WTC11 (cell line): ENCODE data around the gene MEGF8.

Source experiments
- ATF1 ChIP-seq: sonication (generic); formaldehyde crosslinking; IDR thresholded peaks from 2 replicates; pipeline ENCODE4 v1.8.1; 2023; ENCODE audit warnings: mild to moderate bottlenecking, moderate library complexity, missing genetic modification reagents
- CREB1 ChIP-seq: sonication (generic); formaldehyde crosslinking; IDR thresholded peaks from 2 replicates; pipeline ENCODE4 v1.8.0; 2023; ENCODE audit warnings: mild to moderate bottlenecking, missing genetic modification reagents
- ELF4 ChIP-seq: sonication (generic); formaldehyde crosslinking; IDR thresholded peaks from 2 replicates; pipeline ENCODE4 v1.8.1; 2022; ENCODE audit warnings: low read depth, mild to moderate bottlenecking, moderate library complexity, missing genetic modification reagents
- NR3C1 ChIP-seq: sonication (generic); formaldehyde crosslinking; conservative IDR thresholded peaks from 2 replicates; pipeline ENCODE4 v1.8.1; 2023; ENCODE audit warnings: low read depth, mild to moderate bottlenecking, missing genetic modification reagents
- SP1 ChIP-seq: sonication (generic); formaldehyde crosslinking; conservative IDR thresholded peaks from 2 replicates; pipeline ENCODE4 v1.8.1; 2022; ENCODE audit warnings: missing genetic modification reagents
- ZNF121 ChIP-seq: sonication (generic); formaldehyde crosslinking; IDR thresholded peaks from 2 replicates; pipeline ENCODE4 v1.8.0; 2023; ENCODE audit warnings: missing genetic modification reagents
- TF ChIP-seq, protein P1 (sequence below): fragments of 200-600 bp; IDR thresholded peaks from 2 replicates; pipeline ENCODE4 v1.8.0; 2022; ENCODE audit warnings: antibody characterized with exemption
- TF ChIP-seq, protein P2 (sequence below): fragments of 250-450 bp; sonication (Bioruptor Pico); IDR thresholded peaks from 2 replicates; pipeline ENCODE4 v1.9.0; 2021; ENCODE audit warnings: mild to moderate bottlenecking
- TF ChIP-seq, protein P3 (sequence below): sonication (generic); formaldehyde crosslinking; IDR thresholded peaks from 2 replicates; pipeline ENCODE4 v1.8.0; 2022; ENCODE audit warnings: mild to moderate bottlenecking, missing genetic modification reagents
- TF ChIP-seq, protein P4 (sequence below): sonication (generic); formaldehyde crosslinking; IDR thresholded peaks from 2 replicates; pipeline ENCODE4 v1.8.0; 2022; ENCODE audit warnings: mild to moderate bottlenecking, missing genetic modification reagents
- TF ChIP-seq, protein P5 (sequence below): sonication (generic); formaldehyde crosslinking; IDR thresholded peaks from 2 replicates; pipeline ENCODE4 v1.8.1; 2023; ENCODE audit warnings: mild to moderate bottlenecking, missing genetic modification reagents
- TF ChIP-seq, protein P6 (sequence below): sonication (generic); formaldehyde crosslinking; IDR thresholded peaks from 2 replicates; pipeline ENCODE4 v1.8.1; 2023; ENCODE audit warnings: mild to moderate bottlenecking, missing genetic modification reagents

DNA sequence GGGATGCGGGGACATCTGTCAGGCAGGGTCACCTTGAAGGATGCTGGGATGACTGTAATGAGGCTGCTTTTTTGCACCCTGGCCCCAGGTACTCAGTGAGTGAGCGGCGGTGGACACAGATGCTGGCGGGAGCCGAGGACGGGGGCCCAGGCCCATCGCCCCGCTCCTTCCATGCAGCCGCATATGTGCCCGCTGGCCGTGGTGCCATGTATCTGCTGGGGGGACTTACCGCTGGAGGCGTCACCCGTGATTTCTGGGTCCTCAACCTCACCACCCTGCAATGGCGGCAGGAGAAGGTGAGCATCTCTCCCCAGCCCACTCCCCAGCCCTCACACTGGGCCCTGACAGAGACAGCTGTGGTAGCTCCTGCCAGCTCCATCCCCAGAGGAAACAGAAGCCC is 31.3 kb downstream of the MEGF8 start:
- TF ChIP-seq, protein P1, sequence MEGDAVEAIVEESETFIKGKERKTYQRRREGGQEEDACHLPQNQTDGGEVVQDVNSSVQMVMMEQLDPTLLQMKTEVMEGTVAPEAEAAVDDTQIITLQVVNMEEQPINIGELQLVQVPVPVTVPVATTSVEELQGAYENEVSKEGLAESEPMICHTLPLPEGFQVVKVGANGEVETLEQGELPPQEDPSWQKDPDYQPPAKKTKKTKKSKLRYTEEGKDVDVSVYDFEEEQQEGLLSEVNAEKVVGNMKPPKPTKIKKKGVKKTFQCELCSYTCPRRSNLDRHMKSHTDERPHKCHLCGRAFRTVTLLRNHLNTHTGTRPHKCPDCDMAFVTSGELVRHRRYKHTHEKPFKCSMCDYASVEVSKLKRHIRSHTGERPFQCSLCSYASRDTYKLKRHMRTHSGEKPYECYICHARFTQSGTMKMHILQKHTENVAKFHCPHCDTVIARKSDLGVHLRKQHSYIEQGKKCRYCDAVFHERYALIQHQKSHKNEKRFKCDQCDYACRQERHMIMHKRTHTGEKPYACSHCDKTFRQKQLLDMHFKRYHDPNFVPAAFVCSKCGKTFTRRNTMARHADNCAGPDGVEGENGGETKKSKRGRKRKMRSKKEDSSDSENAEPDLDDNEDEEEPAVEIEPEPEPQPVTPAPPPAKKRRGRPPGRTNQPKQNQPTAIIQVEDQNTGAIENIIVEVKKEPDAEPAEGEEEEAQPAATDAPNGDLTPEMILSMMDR, result no peak
- TF ChIP-seq, protein P2, sequence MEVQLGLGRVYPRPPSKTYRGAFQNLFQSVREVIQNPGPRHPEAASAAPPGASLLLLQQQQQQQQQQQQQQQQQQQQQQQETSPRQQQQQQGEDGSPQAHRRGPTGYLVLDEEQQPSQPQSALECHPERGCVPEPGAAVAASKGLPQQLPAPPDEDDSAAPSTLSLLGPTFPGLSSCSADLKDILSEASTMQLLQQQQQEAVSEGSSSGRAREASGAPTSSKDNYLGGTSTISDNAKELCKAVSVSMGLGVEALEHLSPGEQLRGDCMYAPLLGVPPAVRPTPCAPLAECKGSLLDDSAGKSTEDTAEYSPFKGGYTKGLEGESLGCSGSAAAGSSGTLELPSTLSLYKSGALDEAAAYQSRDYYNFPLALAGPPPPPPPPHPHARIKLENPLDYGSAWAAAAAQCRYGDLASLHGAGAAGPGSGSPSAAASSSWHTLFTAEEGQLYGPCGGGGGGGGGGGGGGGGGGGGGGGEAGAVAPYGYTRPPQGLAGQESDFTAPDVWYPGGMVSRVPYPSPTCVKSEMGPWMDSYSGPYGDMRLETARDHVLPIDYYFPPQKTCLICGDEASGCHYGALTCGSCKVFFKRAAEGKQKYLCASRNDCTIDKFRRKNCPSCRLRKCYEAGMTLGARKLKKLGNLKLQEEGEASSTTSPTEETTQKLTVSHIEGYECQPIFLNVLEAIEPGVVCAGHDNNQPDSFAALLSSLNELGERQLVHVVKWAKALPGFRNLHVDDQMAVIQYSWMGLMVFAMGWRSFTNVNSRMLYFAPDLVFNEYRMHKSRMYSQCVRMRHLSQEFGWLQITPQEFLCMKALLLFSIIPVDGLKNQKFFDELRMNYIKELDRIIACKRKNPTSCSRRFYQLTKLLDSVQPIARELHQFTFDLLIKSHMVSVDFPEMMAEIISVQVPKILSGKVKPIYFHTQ, result no peak
- no peak for TF ChIP-seq SP1 (CRISPR knock-in tag)
- TF ChIP-seq ZNF121 (CRISPR knock-in tag), result no peak
- no peak for TF ChIP-seq CREB1
- TF ChIP-seq, protein P3, sequence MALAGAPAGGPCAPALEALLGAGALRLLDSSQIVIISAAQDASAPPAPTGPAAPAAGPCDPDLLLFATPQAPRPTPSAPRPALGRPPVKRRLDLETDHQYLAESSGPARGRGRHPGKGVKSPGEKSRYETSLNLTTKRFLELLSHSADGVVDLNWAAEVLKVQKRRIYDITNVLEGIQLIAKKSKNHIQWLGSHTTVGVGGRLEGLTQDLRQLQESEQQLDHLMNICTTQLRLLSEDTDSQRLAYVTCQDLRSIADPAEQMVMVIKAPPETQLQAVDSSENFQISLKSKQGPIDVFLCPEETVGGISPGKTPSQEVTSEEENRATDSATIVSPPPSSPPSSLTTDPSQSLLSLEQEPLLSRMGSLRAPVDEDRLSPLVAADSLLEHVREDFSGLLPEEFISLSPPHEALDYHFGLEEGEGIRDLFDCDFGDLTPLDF (CRISPR knock-in tag), result no peak
- TF ChIP-seq, protein P4, sequence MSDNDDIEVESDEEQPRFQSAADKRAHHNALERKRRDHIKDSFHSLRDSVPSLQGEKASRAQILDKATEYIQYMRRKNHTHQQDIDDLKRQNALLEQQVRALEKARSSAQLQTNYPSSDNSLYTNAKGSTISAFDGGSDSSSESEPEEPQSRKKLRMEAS (CRISPR knock-in tag), result no peak
- TF ChIP-seq, protein P5, sequence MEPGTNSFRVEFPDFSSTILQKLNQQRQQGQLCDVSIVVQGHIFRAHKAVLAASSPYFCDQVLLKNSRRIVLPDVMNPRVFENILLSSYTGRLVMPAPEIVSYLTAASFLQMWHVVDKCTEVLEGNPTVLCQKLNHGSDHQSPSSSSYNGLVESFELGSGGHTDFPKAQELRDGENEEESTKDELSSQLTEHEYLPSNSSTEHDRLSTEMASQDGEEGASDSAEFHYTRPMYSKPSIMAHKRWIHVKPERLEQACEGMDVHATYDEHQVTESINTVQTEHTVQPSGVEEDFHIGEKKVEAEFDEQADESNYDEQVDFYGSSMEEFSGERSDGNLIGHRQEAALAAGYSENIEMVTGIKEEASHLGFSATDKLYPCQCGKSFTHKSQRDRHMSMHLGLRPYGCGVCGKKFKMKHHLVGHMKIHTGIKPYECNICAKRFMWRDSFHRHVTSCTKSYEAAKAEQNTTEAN (CRISPR knock-in tag), result no peak
- TF ChIP-seq ELF4 (CRISPR knock-in tag), result no peak
- TF ChIP-seq ATF1 (CRISPR knock-in tag), result no peak
- no peak for TF ChIP-seq NR3C1 (CRISPR knock-in tag)
- TF ChIP-seq, protein P6, sequence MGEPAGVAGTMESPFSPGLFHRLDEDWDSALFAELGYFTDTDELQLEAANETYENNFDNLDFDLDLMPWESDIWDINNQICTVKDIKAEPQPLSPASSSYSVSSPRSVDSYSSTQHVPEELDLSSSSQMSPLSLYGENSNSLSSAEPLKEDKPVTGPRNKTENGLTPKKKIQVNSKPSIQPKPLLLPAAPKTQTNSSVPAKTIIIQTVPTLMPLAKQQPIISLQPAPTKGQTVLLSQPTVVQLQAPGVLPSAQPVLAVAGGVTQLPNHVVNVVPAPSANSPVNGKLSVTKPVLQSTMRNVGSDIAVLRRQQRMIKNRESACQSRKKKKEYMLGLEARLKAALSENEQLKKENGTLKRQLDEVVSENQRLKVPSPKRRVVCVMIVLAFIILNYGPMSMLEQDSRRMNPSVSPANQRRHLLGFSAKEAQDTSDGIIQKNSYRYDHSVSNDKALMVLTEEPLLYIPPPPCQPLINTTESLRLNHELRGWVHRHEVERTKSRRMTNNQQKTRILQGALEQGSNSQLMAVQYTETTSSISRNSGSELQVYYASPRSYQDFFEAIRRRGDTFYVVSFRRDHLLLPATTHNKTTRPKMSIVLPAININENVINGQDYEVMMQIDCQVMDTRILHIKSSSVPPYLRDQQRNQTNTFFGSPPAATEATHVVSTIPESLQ (CRISPR knock-in tag), result no peak
